Measurements from ENCODE around the gene LDLRAP1.

Gene LDLRAP1

DNA sequence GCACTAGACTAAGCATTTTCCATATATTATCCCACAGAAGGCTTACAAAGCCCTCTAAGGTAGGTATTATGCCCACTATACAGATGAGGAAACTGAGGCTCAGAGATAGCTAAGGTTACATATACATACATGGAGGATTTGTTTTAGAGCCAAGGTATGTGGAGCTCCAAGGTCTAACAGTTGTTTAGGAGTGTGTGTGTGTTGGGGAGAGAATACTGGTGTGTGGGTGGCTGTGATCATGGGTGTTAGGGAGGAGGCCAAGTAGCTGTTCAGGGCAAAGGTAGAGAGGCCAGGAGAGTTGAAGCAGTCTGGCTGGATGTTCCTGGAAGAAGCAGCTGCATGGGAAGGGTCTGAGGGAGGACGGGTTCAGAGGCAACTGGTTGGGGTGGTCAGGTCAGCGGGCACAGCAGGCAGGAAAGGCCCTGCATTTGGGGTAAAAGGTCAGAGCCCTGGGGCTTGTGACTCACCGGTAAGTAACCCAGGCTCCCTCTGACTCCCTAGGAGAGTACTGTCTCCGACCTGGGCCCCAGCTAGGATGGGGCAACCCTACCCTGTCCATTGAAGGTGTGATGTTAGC, 5.1 kb upstream of the LDLRAP1 start:
- no peak for TF ChIP-seq CTCF (IDR thresholded peaks at IDR 0.05; ENCODE audit: low read depth, low read length)
- DNase-seq (ENCODE audit: extremely low read depth, low read depth): no peak

- no peak for TF ChIP-seq CTCF (IDR thresholded peaks at IDR 0.05; ENCODE audit: low read depth, low read length)
- no peak for DNase-seq (ENCODE audit: extremely low read depth, low read depth)
Measured at GRCh38 chr1:25540750-25541342, 2.6 kb upstream of the LDLRAP1 start.

GRCh38 chr1:25541425-25541824, 2.0 kb upstream of the LDLRAP1 start:
- DNase-seq (ENCODE audit: extremely low read depth, low read depth): no peak
- no peak for TF ChIP-seq CTCF (IDR thresholded peaks at IDR 0.05; ENCODE audit: low read depth, low read length)

GRCh38 chr1:25541889-25542658, 1.3 kb upstream of the LDLRAP1 start:
- DNase-seq (ENCODE audit: extremely low read depth, low read depth): no peak
- TF ChIP-seq CTCF (IDR thresholded peaks at IDR 0.05; ENCODE audit: low read depth, low read length): no peak

GRCh38 chr1:25543005-25543424, 391 bp upstream of the LDLRAP1 start:
- no peak for TF ChIP-seq CTCF (IDR thresholded peaks at IDR 0.05; ENCODE audit: low read depth, low read length)
- DNase-seq (ENCODE audit: extremely low read depth, low read depth): no peak

DNA sequence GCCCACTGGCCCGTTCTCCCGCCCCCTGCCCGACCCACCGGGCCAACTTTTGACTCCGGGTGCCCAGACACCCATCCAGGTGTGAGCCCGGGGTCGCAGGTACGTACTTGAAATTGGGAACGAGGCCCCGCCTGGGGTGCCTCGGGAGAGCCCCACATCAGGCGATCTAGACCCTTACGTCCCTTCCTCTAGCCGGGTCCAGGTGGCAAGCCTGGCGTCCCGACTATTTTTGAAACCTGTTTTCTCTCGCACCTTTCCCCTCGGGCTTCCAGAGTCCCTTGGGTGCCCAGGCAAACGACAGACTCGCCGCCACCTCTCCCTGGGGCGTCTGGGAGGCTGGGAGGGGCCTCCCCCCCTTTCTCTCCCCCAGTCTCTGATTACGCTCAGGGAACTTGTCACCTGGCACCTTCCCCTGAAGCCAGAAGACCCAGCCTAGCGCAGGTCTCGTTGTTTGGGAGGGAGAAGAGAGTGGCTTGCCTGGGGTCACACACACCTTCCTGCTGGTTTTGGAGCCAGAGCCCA, 898 bp downstream of the LDLRAP1 start:
- TF ChIP-seq CTCF (IDR thresholded peaks at IDR 0.05; ENCODE audit: low read depth, low read length): no peak
- no peak for DNase-seq (ENCODE audit: extremely low read depth, low read depth)

DNA sequence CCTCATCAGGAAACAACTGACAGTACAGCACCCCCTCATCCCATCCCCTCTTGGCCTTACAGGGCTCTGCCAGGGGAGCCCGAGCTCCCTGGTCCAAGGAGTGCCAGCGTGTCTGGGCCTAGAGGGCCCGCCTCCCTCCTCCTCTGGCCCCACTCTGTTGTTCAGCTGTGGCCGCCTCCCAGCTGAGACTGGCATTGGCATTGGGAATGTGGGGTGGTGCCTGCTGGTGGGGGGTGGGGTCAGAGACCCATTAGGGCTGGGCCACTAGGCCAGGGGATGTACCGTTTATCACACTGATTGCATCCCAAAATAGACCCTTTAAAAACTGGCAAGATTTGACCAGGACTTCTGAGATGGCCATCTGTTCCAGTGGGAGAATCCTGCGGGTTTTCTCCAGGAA, 1.4 kb downstream of the LDLRAP1 start:
- DNase-seq (ENCODE audit: extremely low read depth, low read depth): no peak

More for the DNA sequence above, 1.4 kb downstream of the LDLRAP1 start:
- TF ChIP-seq CTCF (IDR thresholded peaks at IDR 0.05; ENCODE audit: low read depth, low read length): no peak
